H1 (cell line): ENCODE results near the gene BNC2. TPM values are rescaled to one million over a fixed set of nuclear protein-coding genes. Genes with fewer than 3 reads are reported as not detected.

Experiments used
- CTCF ChIA-PET: fragments of 300-600 bp; sonication (Branson Sonifier 250); formaldehyde crosslinking; loops from one replicate; lab custom pipeline; 2021; ENCODE audit not compliant: partially characterized antibody; lab: Charles Lee
- POLR2A ChIA-PET: fragments of 300-600 bp; sonication (Branson Sonifier 250); formaldehyde crosslinking; loops from one replicate; lab custom pipeline; 2021; ENCODE audit warnings: inconsistent platforms; ENCODE audit not compliant: partially characterized antibody; lab: Charles Lee
- DNase-seq, 2 experiments: peaks; one replicate each; pipeline versions ENCODE4 v3.0.0 to v3.0.0-alpha.2; 2010 to 2022; ENCODE audit warnings: low spot score in 2 of 2, low read depth in 1 of 2, mixed read lengths in 1 of 2
- FAIRE-seq: peaks from 2 replicates; lab custom pipeline; 2011; peaks lifted over from hg19 to GRCh38; lab: Jason Lieb, UNC
- H2AFZ ChIP-seq: 2 replicates; pipeline ENCODE4 v1.8.1; 2012; ENCODE audit warnings: low read length, inconsistent platforms
- H2AK5ac ChIP-seq: 2 replicates; pipeline ENCODE4 v1.6.1; 2013; ENCODE audit warnings: low read depth, low read length
- H2BK120ac ChIP-seq: replicated peaks from 2 replicates; pipeline ENCODE3; 2013; ENCODE audit warnings: low read depth, low read length, inconsistent platforms
- H2BK12ac ChIP-seq: 2 replicates; pipeline ENCODE4 v1.6.1; 2013; ENCODE audit warnings: low read depth, low read length
- H2BK15ac ChIP-seq: 2 replicates; pipeline ENCODE4 v1.6.1; 2013; ENCODE audit warnings: low read length
- H2BK20ac ChIP-seq: 2 replicates; pipeline ENCODE4 v1.6.1; 2013; ENCODE audit warnings: low read length
- H2BK5ac ChIP-seq: 2 replicates; pipeline ENCODE4 v1.6.1; 2013; ENCODE audit warnings: low read depth, low read length
- H3K14ac ChIP-seq: 2 replicates; pipeline ENCODE4 v1.6.1; 2013; ENCODE audit warnings: inconsistent platforms; ENCODE audit not compliant: insufficient read length
- H3K18ac ChIP-seq: 2 replicates; pipeline ENCODE4 v1.6.1; 2013; ENCODE audit warnings: low read length; ENCODE audit errors: extremely low read depth
- H3K23ac ChIP-seq: 2 replicates; pipeline ENCODE4 v1.6.1; 2013; ENCODE audit warnings: inconsistent platforms; ENCODE audit not compliant: insufficient read length
- H3K23me2 ChIP-seq: 2 replicates; pipeline ENCODE4 v1.6.1; 2013; ENCODE audit warnings: low read depth, low read length
- H3K27ac ChIP-seq: 2 replicates; pipeline ENCODE4 v1.6.1; 2011; ENCODE audit warnings: low read depth, low read length, inconsistent platforms
- H3K27me3 ChIP-seq, 4 experiments: replicated peaks in 1 of 4; 1 replicate in 1 of 4; 2 replicates in 3 of 4; pipeline versions ENCODE4 v1.6.1 to v1.8.1; 2011 to 2013; ENCODE audit warnings: low read length in 3 of 4, mild to moderate bottlenecking in 3 of 4, inconsistent platforms in 2 of 4, mixed read lengths in 2 of 4, moderate library complexity in 1 of 4; ENCODE audit not compliant: control insufficient read depth in 3 of 4, insufficient read depth in 3 of 4; ENCODE audit errors: extremely low read depth in 1 of 4
- H3K36me3 ChIP-seq, 4 experiments: 2 replicates each; pipeline versions ENCODE4 v1.6.1 to v1.8.1; 2011 to 2013; ENCODE audit warnings: mild to moderate bottlenecking in 4 of 4, low read length in 3 of 4, moderate library complexity in 2 of 4, control low read depth in 1 of 4, inconsistent platforms in 1 of 4; ENCODE audit not compliant: insufficient read depth in 4 of 4, control insufficient read depth in 2 of 4
- H3K4ac ChIP-seq: replicated peaks from 2 replicates; pipeline ENCODE3; 2013; ENCODE audit warnings: low read length, low read depth, mixed read lengths, inconsistent platforms; ENCODE audit not compliant: insufficient read length
- H3K4me1 ChIP-seq, 4 experiments: replicated peaks in 1 of 4; 1 replicate in 1 of 4; 2 replicates in 3 of 4; pipeline versions ENCODE4 v1.6.1 to v1.8.1; 2011 to 2013; ENCODE audit warnings: low read length in 3 of 4, inconsistent platforms in 2 of 4, mixed read lengths in 1 of 4; ENCODE audit not compliant: insufficient read depth in 4 of 4, control insufficient read depth in 3 of 4
- H3K4me2 ChIP-seq, 2 experiments: 2 replicates each; pipeline versions ENCODE4 v1.6.1 to v1.8.1; 2011 to 2013; ENCODE audit warnings: low read depth in 2 of 2, low read length in 2 of 2, control low read depth in 1 of 2, inconsistent platforms in 1 of 2, mild to moderate bottlenecking in 1 of 2; ENCODE audit not compliant: insufficient read depth in 1 of 2
- H3K4me3 ChIP-seq, 4 experiments: fragments of 200-600, 300-600 bp in 1 of 4; sonication (generic), shearing (Covaris generic), sonication (Bioruptor Twin) in 1 of 4; 2 replicates each; pipeline versions ENCODE4 v1.5.1 to v1.8.1; 2011 to 2016; ENCODE audit warnings: low read length in 4 of 4, low read depth in 3 of 4, control low read depth in 2 of 4, inconsistent platforms in 2 of 4, mild to moderate bottlenecking in 2 of 4, mixed read lengths in 1 of 4, moderate library complexity in 1 of 4; ENCODE audit not compliant: insufficient read depth in 2 of 4; ENCODE audit errors: extremely low read depth in 1 of 4
- H3K56ac ChIP-seq: replicated peaks from 2 replicates; pipeline ENCODE3; 2013; ENCODE audit warnings: low read depth, mild to moderate bottlenecking, mixed read lengths, low read length, inconsistent platforms; ENCODE audit not compliant: insufficient read length
- H3K79me1 ChIP-seq: 2 replicates; pipeline ENCODE4 v1.6.1; 2013; ENCODE audit warnings: low read depth, low read length, control low read depth
- H3K79me2 ChIP-seq, 2 experiments: 2 replicates each; pipeline versions ENCODE4 v1.6.1 to v1.8.1; 2012 to 2013; ENCODE audit warnings: low read length in 2 of 2, mild to moderate bottlenecking in 2 of 2, inconsistent platforms in 1 of 2; ENCODE audit not compliant: insufficient read depth in 2 of 2, control insufficient read depth in 1 of 2
- H3K9ac ChIP-seq, 4 experiments: replicated peaks in 1 of 4; 1 replicate in 1 of 4; 2 replicates in 3 of 4; pipeline versions ENCODE4 v1.6.1 to v1.8.1; 2011 to 2013; ENCODE audit warnings: low read depth in 3 of 4, low read length in 3 of 4, control low read depth in 2 of 4, mild to moderate bottlenecking in 2 of 4, moderate library complexity in 2 of 4, inconsistent platforms in 1 of 4; ENCODE audit errors: extremely low read depth in 1 of 4
- H3K9me3 ChIP-seq, 2 experiments: 2 replicates each; pipeline versions ENCODE4 v1.6.1 to v1.8.1; 2012 to 2013; ENCODE audit warnings: mild to moderate bottlenecking in 2 of 2, moderate library complexity in 2 of 2, control low read depth in 1 of 2, inconsistent platforms in 1 of 2, low read depth in 1 of 2, low read length in 1 of 2, mixed read lengths in 1 of 2; ENCODE audit not compliant: insufficient read depth in 2 of 2
- H4K20me1 ChIP-seq, 2 experiments: replicated peaks in 1 of 2; 2 replicates each; pipeline versions ENCODE3 to v1.8.1; 2011 to 2013; ENCODE audit warnings: inconsistent platforms in 2 of 2, low read length in 2 of 2, mild to moderate bottlenecking in 1 of 2; ENCODE audit not compliant: insufficient read depth in 2 of 2, control insufficient read depth in 1 of 2
- H4K5ac ChIP-seq: 2 replicates; pipeline ENCODE4 v1.6.1; 2013; ENCODE audit warnings: low read length, low read depth, mixed read lengths, inconsistent platforms; ENCODE audit not compliant: insufficient read length
- H4K8ac ChIP-seq: 2 replicates; pipeline ENCODE4 v1.8.0; 2013; ENCODE audit warnings: mild to moderate bottlenecking, moderate library complexity, low read length, inconsistent platforms; ENCODE audit not compliant: insufficient read depth; ENCODE audit errors: extremely low read depth
- H4K91ac ChIP-seq: replicated peaks from 2 replicates; pipeline ENCODE3; 2013; ENCODE audit warnings: low read length, mixed read lengths, inconsistent platforms; ENCODE audit not compliant: insufficient read length
- CBX5 ChIP-seq: fragments of 300-800, 300-1000 bp; sonication (generic); IDR thresholded peaks from 2 replicates; pipeline ENCODE4 v1.7.1; 2016; ENCODE audit warnings: antibody characterized with exemption, low read length, low read depth
- RAD21 ChIP-seq, 2 experiments: IDR thresholded peaks in 1 of 2; conservative IDR thresholded peaks in 1 of 2; 2 replicates each; pipeline ENCODE4 v1.6.1; 2011; ENCODE audit warnings: low read depth in 2 of 2, low read length in 2 of 2, improper control_type of control experiment in 1 of 2, inconsistent platforms in 1 of 2, mild to moderate bottlenecking in 1 of 2, moderate library complexity in 1 of 2
- WGBS, 2 experiments: shearing (Covaris generic) in 1 of 2; methylation state at CpG; one replicate each; pipeline versions ENCODE4 v1.1.6 to v1.1.7; 2013 to 2015; ENCODE audit warnings: low lambda C conversion rate in 2 of 2, mixed read lengths in 2 of 2, inconsistent platforms in 1 of 2, low coverage in 1 of 2, missing lambda C conversion rate in 1 of 2; ENCODE audit not compliant: insufficient replicate concordance in 2 of 2, insufficient coverage in 1 of 2, insufficient read length in 1 of 2; ENCODE audit errors: extremely low coverage in 1 of 2, missing lambda C conversion rate in 1 of 2; 5-methylcytosine and 5-hydroxymethylcytosine counted together
- polyA plus RNA-seq, 7 experiments: library from polyadenylated mRNA; depleted of rRNA in 3 of 7; stranded (reverse) in 5 of 7; unstranded in 2 of 7; fragments of >200 nt in 5 of 7; fragments of 200-250 nt in 2 of 7; gene quantifications; 1 replicate in 5 of 7; 2 replicates in 1 of 7; 4 replicates in 1 of 7; pipeline versions ENCODE4 v1.2.1 to v1.2.3, GENCODE V29; 2011 to 2013; ENCODE audit warnings: missing spikeins in 2 of 7, mixed read lengths in 2 of 7
- total RNA-seq: library from RNA; stranded (reverse); fragmentation: NEBNext Ultra II Directional; extraction: Animal tissue kit (Norgen Biotek cat#: 25700); gene quantifications from 2 replicates; pipeline ENCODE4 v1.2.1, GENCODE V29; 2021

The BNC2 gene
- total and polyA plus RNA-seq, 2 of the 8 experiments (the other 6 are each of a cell fraction or from before 2014, with no cell fraction given), result 16.0 to 26.8 TPM

DNA sequence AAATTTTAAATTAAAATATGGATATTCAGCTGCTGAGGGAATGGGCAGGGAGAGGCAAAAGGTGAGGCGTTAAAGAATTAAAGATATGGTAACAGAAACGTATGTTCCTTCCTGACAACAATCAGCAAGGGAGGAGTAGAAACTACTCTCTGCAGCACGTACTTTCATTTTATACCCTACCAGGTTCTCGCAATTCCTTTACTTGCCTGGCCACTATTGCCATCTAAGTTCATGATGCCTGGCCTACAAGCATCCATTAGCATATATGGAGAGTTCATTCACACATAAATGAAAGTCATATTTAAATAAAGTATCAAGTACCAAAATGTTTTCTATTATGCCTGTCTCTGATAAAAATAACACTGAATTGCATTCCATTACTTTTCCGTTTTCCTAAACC lies 125.1 kb downstream of the BNC2 start:
- POLR2A ChIA-PET, result interaction anchor here (0.8 kb wide), 1 partner anchor 41 kb away, joined by 4 read pairs; no protein-coding TSS in a partner anchor
- H3K4ac ChIP-seq, result no peak overlapping the region

More for the DNA sequence above, 125.1 kb downstream of the BNC2 start:
- Histone ChIP-seq H3K79me2 (peaks cover 0 to 27% of the 10 kb centered on the region in 2 experiments; a peak in 2 of 4 replicates), H3K4me2 (no peak overlapping the region), H2BK15ac (no peak overlapping the region), H3K79me1 (no peaks in the 10 kb centered on the region; the same call in 1 of the 2 replicates), H3K18ac (no peak overlapping the region), H3K9me3 (no peaks in the 10 kb centered on the region), H3K4me3 (no peak overlapping the region), H3K36me3 (no peaks in the 10 kb centered on the region; a peak in 1 of 8 replicates), H2BK20ac (no peak overlapping the region), H2BK12ac (no peak overlapping the region), H4K5ac (no peak overlapping the region), H3K23ac (no peak overlapping the region), H2AFZ (no peak overlapping the region), H4K20me1 (no peaks in the 10 kb centered on the region), H3K27me3 (no peaks in the 10 kb centered on the region), H3K23me2 (no peaks in the 10 kb centered on the region), H3K27ac (no peak overlapping the region), H2BK120ac (no peak overlapping the region), H3K56ac (no peak overlapping the region), H2AK5ac (no peak overlapping the region), H2BK5ac (no peak overlapping the region), H4K91ac (no peak overlapping the region), H4K8ac (no peak overlapping the region), H3K9ac (no peak overlapping the region), H3K14ac (no peak overlapping the region), H3K4me1 (peaks cover 0 to 4% (median 1%) of the 10 kb centered on the region in 4 experiments; a peak in 3 of 7 replicates)
- WGBS, 2 experiments, result 80% methylated on average over 5 of the region's 5 CpGs; no CpG with 5 or more reads in 1 of the 2 experiments
- no peak for DNase-seq
- CTCF ChIA-PET, result no interaction called here
- TF ChIP-seq RAD21 (IDR thresholded peaks at IDR 0.05 in 1 of 2, conservative IDR thresholded peaks at IDR 0.05 in 1 of 2; ENCODE audit: low read depth in 2 of 2, low read length in 2 of 2) (no peak), CBX5 (no peak)
- FAIRE-seq, result no peak
